Breast epithelium (tissue), 4 donors: ENCODE measurements around the gene NAT16. TPM values are rescaled to one million over a fixed set of nuclear protein-coding genes. Genes with fewer than 3 reads are reported as not detected.
A peak's percentile ranks its signal among the peaks of the same experiment; 100 is the strongest.

Source experiments
- DNase-seq, 2 donors: peaks; one replicate each; pipeline ENCODE4 v3.0.0-alpha.2; 2019; ENCODE audit warnings: low spot score in 2 of 2
- H3K27ac ChIP-seq, 2 donors: fragments of 200-600 bp; sonication (generic) in 1 of 2; one replicate each; pipeline ENCODE4 v1.5.1; 2016 to 2019; ENCODE audit warnings: mild to moderate bottlenecking in 1 of 2
- H3K27me3 ChIP-seq, 2 donors: fragments of 200-600 bp; sonication (generic) in 1 of 2; one replicate each; pipeline versions ENCODE4 v1.5.1 to v1.6.0; 2017 to 2019; ENCODE audit warnings: control low read depth in 1 of 2, mild to moderate bottlenecking in 1 of 2
- H3K36me3 ChIP-seq: fragments of 200-600 bp; one replicate; pipeline ENCODE4 v1.5.1; 2019
- H3K4me1 ChIP-seq, 2 donors: fragments of 200-600 bp; sonication (generic); one replicate each; pipeline ENCODE4 v1.5.1; 2016 to 2019; ENCODE audit warnings: control low read depth in 1 of 2
- H3K4me3 ChIP-seq, 3 donors: fragments of 200-600 bp; sonication (generic); 1 replicate in 2 of 3; 2 replicates in 1 of 3; pipeline ENCODE4 v1.5.1; 2016 to 2019; ENCODE audit warnings: mild to moderate bottlenecking in 3 of 3, moderate library complexity in 2 of 3
- H3K9me3 ChIP-seq, 2 donors: fragments of 200-600 bp; sonication (generic) in 1 of 2; one replicate each; pipeline ENCODE4 v1.5.1; 2016 to 2019; ENCODE audit warnings: control low read depth in 1 of 2
- POLR2A ChIP-seq: fragments of 450-650 bp; IDR thresholded peaks from one replicate; pipeline ENCODE4 v1.6.1; 2016; ENCODE audit warnings: antibody characterized with exemption, mild to moderate bottlenecking, moderate library complexity
- POLR2AphosphoS5 ChIP-seq, 3 donors: sonication (generic); formaldehyde crosslinking; IDR thresholded peaks; one replicate each; pipeline ENCODE4 v1.6.1; 2017; ENCODE audit warnings: antibody characterized with exemption in 3 of 3
- intact Hi-C: fragments of 100-400 bp; cut with DNase I; formaldehyde crosslinking; loops from one replicate; pipeline ENCODE4 v1.15.1; 2023; ENCODE audit warnings: low total_unique reads
- total RNA-seq, 3 donors: library from RNA; depleted of rRNA; stranded (reverse); fragments of >200 nt; gene quantifications; one replicate each; pipeline ENCODE4 v1.1.0, GENCODE V29; 2016
- TF ChIP-seq, protein P1 (sequence below), 3 donors: fragments of 450-650 bp; IDR thresholded peaks; one replicate each; pipeline ENCODE4 v1.5.1; 2016 to 2017; ENCODE audit warnings: antibody characterized with exemption in 3 of 3, mild to moderate bottlenecking in 3 of 3, moderate library complexity in 3 of 3

Gene NAT16
- total RNA-seq, 3 donors from 2014 or later: not detected

GRCh38 chr7:101164071-101164840, 15.8 kb downstream of the NAT16 start:
- Histone ChIP-seq H3K9me3 (no peaks in the 10 kb centered on the region), H3K36me3 (no peaks in the 10 kb centered on the region), H3K27ac (no peak overlapping the region), H3K4me3 (peak overlapping the region; percentile 27 to 67 (median 43)), H3K4me1 (peaks cover 14 to 16% of the 10 kb centered on the region in 2 donors), H3K27me3 (peaks cover 21 to 68% of the 10 kb centered on the region in 2 donors)
- DNase-seq: no peak
- TF ChIP-seq, protein P1, sequence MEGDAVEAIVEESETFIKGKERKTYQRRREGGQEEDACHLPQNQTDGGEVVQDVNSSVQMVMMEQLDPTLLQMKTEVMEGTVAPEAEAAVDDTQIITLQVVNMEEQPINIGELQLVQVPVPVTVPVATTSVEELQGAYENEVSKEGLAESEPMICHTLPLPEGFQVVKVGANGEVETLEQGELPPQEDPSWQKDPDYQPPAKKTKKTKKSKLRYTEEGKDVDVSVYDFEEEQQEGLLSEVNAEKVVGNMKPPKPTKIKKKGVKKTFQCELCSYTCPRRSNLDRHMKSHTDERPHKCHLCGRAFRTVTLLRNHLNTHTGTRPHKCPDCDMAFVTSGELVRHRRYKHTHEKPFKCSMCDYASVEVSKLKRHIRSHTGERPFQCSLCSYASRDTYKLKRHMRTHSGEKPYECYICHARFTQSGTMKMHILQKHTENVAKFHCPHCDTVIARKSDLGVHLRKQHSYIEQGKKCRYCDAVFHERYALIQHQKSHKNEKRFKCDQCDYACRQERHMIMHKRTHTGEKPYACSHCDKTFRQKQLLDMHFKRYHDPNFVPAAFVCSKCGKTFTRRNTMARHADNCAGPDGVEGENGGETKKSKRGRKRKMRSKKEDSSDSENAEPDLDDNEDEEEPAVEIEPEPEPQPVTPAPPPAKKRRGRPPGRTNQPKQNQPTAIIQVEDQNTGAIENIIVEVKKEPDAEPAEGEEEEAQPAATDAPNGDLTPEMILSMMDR (IDR thresholded peaks at IDR 0.05): no peak
- intact Hi-C loops: no loop called here

- Histone ChIP-seq H3K9me3 (no peaks in the 10 kb centered on the region), H3K36me3 (no peaks in the 10 kb centered on the region), H3K4me3 (peak overlapping the region; percentile 27 to 67 (median 43)), H3K4me1 (peaks cover 14 to 16% of the 10 kb centered on the region in 2 donors), H3K27ac (no peak overlapping the region), H3K27me3 (peaks cover 16 to 60% of the 10 kb centered on the region in 2 donors)
- TF ChIP-seq POLR2AphosphoS5 (IDR thresholded peaks at IDR 0.05): no peak
- TF ChIP-seq, protein P1 (IDR thresholded peaks at IDR 0.05): no peak
- TF ChIP-seq POLR2A: no peak
- no peak for DNase-seq
- intact Hi-C loops: no loop called here
Measured at GRCh38 chr7:101163279-101164070, 16.6 kb downstream of the NAT16 start.

- H3K27me3 ChIP-seq: peaks cover 16 to 53% of the 10 kb centered on the region in 2 donors
- no peak for DNase-seq
- no peaks in the 10 kb centered on the region for H3K36me3 ChIP-seq
- H3K27ac ChIP-seq: no peak overlapping the region
- H3K4me1 ChIP-seq: peaks cover 14 to 16% of the 10 kb centered on the region in 2 donors
- TF ChIP-seq, protein P1 (IDR thresholded peaks at IDR 0.05): no peak
- no peak for TF ChIP-seq POLR2AphosphoS5 (IDR thresholded peaks at IDR 0.05)
- TF ChIP-seq POLR2A: no peak
- intact Hi-C loops: no loop called here
- no peaks in the 10 kb centered on the region for H3K9me3 ChIP-seq
- peak overlapping the region; percentile 27 to 67 (median 43) for H3K4me3 ChIP-seq
Measured at GRCh38 chr7:101162551-101163278, 17.4 kb downstream of the NAT16 start.

DNA sequence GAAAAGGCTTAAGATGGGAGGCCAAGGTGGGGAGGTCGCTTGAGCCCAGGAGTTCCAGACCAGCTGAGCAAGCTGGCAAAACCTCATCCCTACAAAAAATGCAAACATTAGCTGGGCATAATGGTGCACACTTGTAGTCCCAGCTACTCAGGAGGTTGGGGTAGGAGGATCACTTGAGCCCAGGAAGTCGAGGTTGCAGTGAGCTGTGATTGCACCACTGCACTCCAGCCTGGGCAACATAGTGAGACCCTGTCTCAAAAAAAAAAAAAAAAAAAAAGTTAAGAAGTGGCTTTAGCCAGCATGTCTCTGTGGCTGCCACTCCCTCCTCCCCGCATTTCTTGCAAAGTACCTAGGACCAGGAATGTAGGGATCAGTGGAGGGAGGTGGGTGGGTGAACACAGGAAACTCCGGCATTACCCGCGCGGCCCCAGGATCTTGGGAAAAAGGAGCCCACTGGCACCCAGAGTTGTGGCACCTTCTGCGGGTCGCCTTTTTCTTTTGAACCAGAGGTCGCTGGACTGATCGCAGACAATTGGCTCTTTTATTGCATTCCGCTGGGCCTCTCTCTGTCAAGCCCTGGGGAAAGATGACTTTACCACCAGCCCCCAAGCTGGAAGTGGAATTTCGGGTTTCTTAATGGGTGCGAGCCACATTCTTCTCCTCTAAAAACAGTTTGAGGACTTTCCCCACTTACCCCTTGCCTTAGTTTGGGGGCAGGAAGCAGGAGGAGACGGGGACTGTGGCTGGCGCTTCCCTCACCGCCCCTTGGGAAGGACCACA, 18.2 kb downstream of the NAT16 start:
- TF ChIP-seq POLR2A (no peak), POLR2AphosphoS5 (IDR thresholded peaks at IDR 0.05) (no peak)
- TF ChIP-seq, protein P1 (IDR thresholded peaks at IDR 0.05): no peak
- no peak for DNase-seq
- no peak overlapping the region for H3K4me3 ChIP-seq
- H3K4me1 ChIP-seq: peaks cover 14 to 16% of the 10 kb centered on the region in 2 donors
- peaks cover 16 to 44% of the 10 kb centered on the region in 2 donors for H3K27me3 ChIP-seq
- no peak overlapping the region for H3K27ac ChIP-seq
- H3K36me3 ChIP-seq: no peaks in the 10 kb centered on the region
- intact Hi-C loops: no loop called here
- no peaks in the 10 kb centered on the region for H3K9me3 ChIP-seq
